MM.1S (cell line): Measurements from ENCODE around the gene MMP20.

Source experiments
- EZH2 ChIP-seq: fragments of 300-600 bp; sonication (generic); optimal IDR thresholded peaks from 2 replicates; pipeline ENCODE3; 2017; ENCODE audit warnings: low read depth, mild to moderate bottlenecking, antibody characterized with exemption, low read length, mixed read lengths
- TF ChIP-seq, protein P1 (sequence below): fragments of 300-600 bp; sonication (generic); IDR thresholded peaks from 2 replicates; pipeline ENCODE4 v1.5.1; 2016; ENCODE audit warnings: antibody characterized with exemption, low read length, mixed read lengths

DNA sequence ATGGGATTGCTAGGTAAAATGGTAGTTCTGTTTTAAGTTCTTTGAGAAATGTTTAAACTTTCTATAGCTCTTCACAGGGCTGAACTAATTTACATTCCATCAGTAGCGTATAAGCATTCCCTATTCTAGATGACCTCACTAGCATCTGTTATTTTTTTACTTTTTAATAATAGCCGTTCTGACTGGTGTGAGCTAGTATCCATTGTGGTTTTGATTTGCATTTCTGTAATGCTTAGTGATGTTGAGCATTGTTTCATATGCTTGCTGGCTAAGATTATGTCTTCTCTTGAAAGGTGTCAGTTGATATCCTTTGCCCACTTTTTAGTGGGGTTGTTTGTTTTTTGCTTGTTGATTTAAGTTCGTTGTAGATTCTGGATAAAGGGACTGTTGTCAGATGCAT, 44.5 kb upstream of the MMP20 start:
- TF ChIP-seq, protein P1, sequence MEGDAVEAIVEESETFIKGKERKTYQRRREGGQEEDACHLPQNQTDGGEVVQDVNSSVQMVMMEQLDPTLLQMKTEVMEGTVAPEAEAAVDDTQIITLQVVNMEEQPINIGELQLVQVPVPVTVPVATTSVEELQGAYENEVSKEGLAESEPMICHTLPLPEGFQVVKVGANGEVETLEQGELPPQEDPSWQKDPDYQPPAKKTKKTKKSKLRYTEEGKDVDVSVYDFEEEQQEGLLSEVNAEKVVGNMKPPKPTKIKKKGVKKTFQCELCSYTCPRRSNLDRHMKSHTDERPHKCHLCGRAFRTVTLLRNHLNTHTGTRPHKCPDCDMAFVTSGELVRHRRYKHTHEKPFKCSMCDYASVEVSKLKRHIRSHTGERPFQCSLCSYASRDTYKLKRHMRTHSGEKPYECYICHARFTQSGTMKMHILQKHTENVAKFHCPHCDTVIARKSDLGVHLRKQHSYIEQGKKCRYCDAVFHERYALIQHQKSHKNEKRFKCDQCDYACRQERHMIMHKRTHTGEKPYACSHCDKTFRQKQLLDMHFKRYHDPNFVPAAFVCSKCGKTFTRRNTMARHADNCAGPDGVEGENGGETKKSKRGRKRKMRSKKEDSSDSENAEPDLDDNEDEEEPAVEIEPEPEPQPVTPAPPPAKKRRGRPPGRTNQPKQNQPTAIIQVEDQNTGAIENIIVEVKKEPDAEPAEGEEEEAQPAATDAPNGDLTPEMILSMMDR, result no peak
- TF ChIP-seq EZH2, result no peak
